Ishikawa (cell line): ENCODE data around the gene HOXC10.

Source experiments
- EP300 ChIP-seq: IDR thresholded peaks from 2 replicates; pipeline ENCODE4 v1.6.1; 2012; ENCODE audit warnings: borderline replicate concordance
- TAF1 ChIP-seq: IDR thresholded peaks from 2 replicates; pipeline ENCODE4 v1.6.1; 2012; ENCODE audit warnings: low read depth, mild to moderate bottlenecking
- TEAD4 ChIP-seq: IDR thresholded peaks from 2 replicates; pipeline ENCODE4 v1.6.1; 2012

- TF ChIP-seq EP300: no peak
- no peak for TF ChIP-seq TAF1
- no peak for TF ChIP-seq TEAD4
Measured at GRCh38 chr12:53970451-53970850, 14.5 kb upstream of the HOXC10 start.
